IMR-90 (cell line): Measurements from ENCODE around the gene ZNF521. TPM values are rescaled to one million over a fixed set of nuclear protein-coding genes. Genes with fewer than 3 reads are reported as not detected.
"Not testable (repeated sequence)": the region's sequence is repeated elsewhere in the genome, so short reads cannot be mapped to it uniquely, and the experiment has no call there.

Experiments
- ATAC-seq: fragments of 200-7000 bp; cut with Tn5 transposase; 2 replicates; pipeline ENCODE4 v1.9.1; 2020; ENCODE audit warnings: low read depth, mild to moderate bottlenecking, moderate library complexity
- BruUV-seq: library from RNA; stranded (reverse); fragments of 400-500 nt; replicated peaks from 2 replicates; lab custom pipeline; 2021; lab: Mats Ljungman, UMichigan
- CTCF ChIA-PET: fragments of 300-600 bp; formaldehyde crosslinking; extraction: SDS; loops from one replicate; lab custom pipeline; 2021; ENCODE audit warnings: antibody characterized with exemption; lab: Yijun Ruan, JAX
- POLR2A ChIA-PET: fragments of 300-600 bp; sonication (Branson Sonifier 250); formaldehyde crosslinking; loops from one replicate; lab custom pipeline; 2022; ENCODE audit warnings: antibody characterized with exemption; ENCODE audit not compliant: unreplicated experiment; lab: Charles Lee
- DNase-seq: peaks from one replicate; pipeline ENCODE4 v3.0.0; 2013
- H2AFZ ChIP-seq: replicated peaks from 2 replicates; pipeline ENCODE3; 2013; ENCODE audit warnings: low read length, mild to moderate bottlenecking; ENCODE audit not compliant: poor library complexity
- H2AK5ac ChIP-seq: 2 replicates; pipeline ENCODE4 v1.6.1; 2013; ENCODE audit warnings: low read depth, low read length, inconsistent platforms
- H2AK9ac ChIP-seq: replicated peaks from 2 replicates; pipeline ENCODE3; 2013; ENCODE audit warnings: mild to moderate bottlenecking, low read depth, low read length, moderate library complexity; ENCODE audit not compliant: poor library complexity
- H2BK120ac ChIP-seq: 2 replicates; pipeline ENCODE4 v1.6.1; 2013; ENCODE audit warnings: low read depth, low read length, inconsistent platforms
- H2BK15ac ChIP-seq: 3 replicates; pipeline ENCODE4 v1.6.1; 2013; ENCODE audit warnings: low read depth, low read length, inconsistent platforms
- H2BK20ac ChIP-seq: 2 replicates; pipeline ENCODE4 v1.6.1; 2013; ENCODE audit warnings: low read depth, mild to moderate bottlenecking, inconsistent platforms, low read length, moderate library complexity
- H2BK5ac ChIP-seq: 2 replicates; pipeline ENCODE4 v1.6.1; 2013; ENCODE audit warnings: mild to moderate bottlenecking, low read depth, low read length, inconsistent platforms; ENCODE audit not compliant: poor library complexity, severe bottlenecking
- H3K14ac ChIP-seq: replicated peaks from 2 replicates; pipeline ENCODE4 v1.6.1; 2013; ENCODE audit warnings: low read depth, low read length, inconsistent platforms
- H3K18ac ChIP-seq: 2 replicates; pipeline ENCODE4 v1.6.1; 2013; ENCODE audit warnings: low read depth, low read length, control low read depth
- H3K23ac ChIP-seq: 2 replicates; pipeline ENCODE4 v1.6.1; 2013; ENCODE audit warnings: low read depth, low read length, inconsistent platforms
- H3K27ac ChIP-seq: 2 replicates; pipeline ENCODE4 v1.5.1; 2013; ENCODE audit warnings: mild to moderate bottlenecking, control low read depth, low read length; ENCODE audit not compliant: insufficient read depth
- H3K27me3 ChIP-seq: 2 replicates; pipeline ENCODE4 v1.6.1; 2013; ENCODE audit warnings: low read length; ENCODE audit not compliant: control insufficient read depth, insufficient read depth
- H3K36me3 ChIP-seq: 2 replicates; pipeline ENCODE4 v1.6.1; 2013; ENCODE audit warnings: low read length, mixed read lengths; ENCODE audit not compliant: control insufficient read depth, insufficient read depth
- H3K4ac ChIP-seq: 2 replicates; pipeline ENCODE4 v1.6.1; 2013; ENCODE audit warnings: low read depth, low read length, inconsistent platforms
- H3K4me1 ChIP-seq: 2 replicates; pipeline ENCODE4 v1.6.1; 2013; ENCODE audit warnings: low read length, mixed read lengths; ENCODE audit not compliant: control insufficient read depth, insufficient read depth
- H3K4me2 ChIP-seq: 2 replicates; pipeline ENCODE4 v1.6.1; 2013; ENCODE audit warnings: low read depth, mild to moderate bottlenecking, control low read depth, low read length, moderate library complexity
- H3K4me3 ChIP-seq: 2 replicates; pipeline ENCODE4 v1.5.1; 2013; ENCODE audit warnings: low read depth, mild to moderate bottlenecking, control low read depth, low read length, moderate library complexity; ENCODE audit not compliant: insufficient read depth
- H3K56ac ChIP-seq: 2 replicates; pipeline ENCODE4 v1.6.1; 2013; ENCODE audit warnings: low read length, inconsistent platforms; ENCODE audit not compliant: insufficient read depth; ENCODE audit errors: extremely low read depth
- H3K79me1 ChIP-seq, 2 experiments: 2 replicates each; pipeline ENCODE4 v1.6.1; 2013; ENCODE audit warnings: low read length in 2 of 2, inconsistent platforms in 1 of 2, low read depth in 1 of 2
- H3K9ac ChIP-seq: 2 replicates; pipeline ENCODE4 v1.6.1; 2013; ENCODE audit warnings: low read depth, low read length, control low read depth
- H3K9me1 ChIP-seq: 2 replicates; pipeline ENCODE4 v1.6.1; 2013; ENCODE audit warnings: low read length, inconsistent platforms; ENCODE audit not compliant: insufficient read depth
- H3K9me3 ChIP-seq: 2 replicates; pipeline ENCODE4 v1.6.1; 2013; ENCODE audit warnings: low read length; ENCODE audit not compliant: control insufficient read depth, insufficient read depth
- H4K20me1 ChIP-seq: 2 replicates; pipeline ENCODE4 v1.6.1; 2013; ENCODE audit warnings: low read length, inconsistent platforms; ENCODE audit not compliant: insufficient read depth
- H4K5ac ChIP-seq: 2 replicates; pipeline ENCODE4 v1.6.1; 2013; ENCODE audit warnings: mild to moderate bottlenecking, low read depth, low read length, control low read depth
- H4K8ac ChIP-seq, 2 experiments: 2 replicates each; pipeline ENCODE4 v1.6.1; 2013; ENCODE audit warnings: low read depth in 2 of 2, low read length in 2 of 2, control low read depth in 1 of 2, inconsistent platforms in 1 of 2
- H4K91ac ChIP-seq: 2 replicates; pipeline ENCODE4 v1.6.1; 2013; ENCODE audit warnings: low read depth, low read length, inconsistent platforms; ENCODE audit not compliant: insufficient read depth
- WGBS, 2 experiments: methylation state at CpG; one replicate each; pipeline versions ENCODE4 v1.1.5 to v1.1.7; 2013; ENCODE audit warnings: missing lambda C conversion rate in 2 of 2; ENCODE audit not compliant: insufficient read length in 1 of 2; ENCODE audit errors: extremely low coverage in 2 of 2; 5-methylcytosine and 5-hydroxymethylcytosine counted together
- dilution Hi-C: fragments of 300-500 bp; cut with HindIII; formaldehyde crosslinking; loops from one replicate; pipeline ENCODE4 v1.14.3; 2018; ENCODE audit warnings: low sequenced_read_pairs; ENCODE audit not compliant: unreplicated experiment
- in situ Hi-C: fragments of 300-500 bp; cut with MboI; formaldehyde crosslinking; loops from 3 replicates; pipeline ENCODE4 v1.14.3; 2019; ENCODE audit warnings: low sequenced_read_pairs, inconsistent platforms, mixed read lengths
- intact Hi-C: fragments of 100-400 bp; cut with micrococcal nuclease; formaldehyde crosslinking; loops from 2 replicates; pipeline ENCODE4 v1.10.0; 2022
- polyA plus RNA-seq, 3 experiments: library from polyadenylated mRNA; depleted of rRNA; stranded (reverse); fragments of >200 nt; gene quantifications; 2 replicates each; pipeline ENCODE4 v1.2.3, GENCODE V29; 2012; ENCODE audit warnings: low replicate concordance in 1 of 3
- total RNA-seq: library from RNA; depleted of rRNA; stranded (reverse); fragments of >200 nt; gene quantifications from 2 replicates; pipeline ENCODE4 v1.2.3, GENCODE V29; 2012

ZNF521 gene
- total and polyA plus RNA-seq, 2 of the 4 experiments (the other 2 are of a cell fraction): 21.5 to 59.3 TPM

- H2BK15ac ChIP-seq, H3K4me2 ChIP-seq, H3K18ac ChIP-seq, H3K27ac ChIP-seq, DNase-seq, BruUV-seq, H3K9me3 ChIP-seq, H2AFZ ChIP-seq, H3K4me3 ChIP-seq, H4K91ac ChIP-seq, H2BK20ac ChIP-seq, H2BK5ac ChIP-seq, CTCF ChIA-PET, H3K36me3 ChIP-seq, H4K20me1 ChIP-seq, ATAC-seq, H2AK9ac ChIP-seq, H3K56ac ChIP-seq, in situ Hi-C loops, H4K5ac ChIP-seq, dilution Hi-C loops, H3K9me1 ChIP-seq, intact Hi-C loops, H3K4ac ChIP-seq, H2BK120ac ChIP-seq, H3K4me1 ChIP-seq, H3K79me1 ChIP-seq, H4K8ac ChIP-seq, H3K23ac ChIP-seq, H3K14ac ChIP-seq, H3K9ac ChIP-seq, POLR2A ChIA-PET, H2AK5ac ChIP-seq: not testable (repeated sequence)
- H3K27me3 ChIP-seq: peaks cover 17% of the 10 kb centered on the region
- WGBS, 2 experiments: no CpG with 5 or more reads among the region's 6 CpGs
Measured at GRCh38 chr18:25033175-25033574, 318.8 kb downstream of the ZNF521 start.
